SK-N-DZ (cell line): ENCODE measurements around the gene RIOK2.
"Not testable (repeated sequence)": the region's sequence is repeated elsewhere in the genome, so short reads cannot be mapped to it uniquely, and the experiment has no call there.

Source experiments
- DNase-seq: peaks from one replicate; pipeline ENCODE4 v3.0.0-alpha.2; 2015; ENCODE audit warnings: low spot score

The RIOK2 gene

GRCh38 chr5:97171703-97172102 lies 11.3 kb downstream of the RIOK2 start:
- DNase-seq = no peak

GRCh38 chr5:97167435-97167834 lies 15.6 kb downstream of the RIOK2 start:
- no peak for DNase-seq

GRCh38 chr5:97165726-97166125 lies 17.3 kb downstream of the RIOK2 start:
- no peak for DNase-seq

GRCh38 chr5:97164846-97165245 lies 18.2 kb downstream of the RIOK2 start:
- DNase-seq = no peak

- DNase-seq = no peak
Measured at GRCh38 chr5:97163790-97164285, 19.2 kb downstream of the RIOK2 start.

- DNase-seq = no peak
Measured at GRCh38 chr5:97163360-97163764, 19.7 kb downstream of the RIOK2 start.

GRCh38 chr5:97162045-97162444 lies 21.0 kb downstream of the RIOK2 start:
- DNase-seq = peak; percentile 82

- no peak for DNase-seq
Measured at GRCh38 chr5:97157689-97158088, 25.4 kb downstream of the RIOK2 start.

- no peak for DNase-seq
Measured at GRCh38 chr5:97151370-97151769, 31.7 kb downstream of the RIOK2 start.

GRCh38 chr5:97150401-97150800 lies 32.6 kb downstream of the RIOK2 start:
- no peak for DNase-seq

- DNase-seq = no peak
Measured at GRCh38 chr5:97149709-97150108, 33.3 kb downstream of the RIOK2 start.

- DNase-seq = no peak
Measured at GRCh38 chr5:97148288-97148687, 34.8 kb downstream of the RIOK2 start.

- DNase-seq = no peak
Measured at GRCh38 chr5:97143704-97144103, 39.3 kb downstream of the RIOK2 start.

- DNase-seq = peak; percentile 92
Measured at GRCh38 chr5:97142521-97143254, 40.4 kb downstream of the RIOK2 start, which contains the start of gene LIX1. Gene LIX1 (minus strand): TSS chr5:97142611. CDS start chr5:97142576, 35 bp downstream.

- no peak for DNase-seq
Measured at GRCh38 chr5:97141539-97141938, 41.5 kb downstream of the RIOK2 start.

GRCh38 chr5:97141031-97141430 lies 42.0 kb downstream of the RIOK2 start:
- DNase-seq = no peak

- not testable (repeated sequence) for DNase-seq
Measured at GRCh38 chr5:97140250-97140649, 42.8 kb downstream of the RIOK2 start.

- DNase-seq = no peak
Measured at GRCh38 chr5:97136475-97136874, 46.6 kb downstream of the RIOK2 start.

- DNase-seq = no peak
Measured at GRCh38 chr5:97135868-97136267, 47.2 kb downstream of the RIOK2 start.

- DNase-seq = no peak
Measured at GRCh38 chr5:97134634-97135033, 48.4 kb downstream of the RIOK2 start.

- DNase-seq = no peak
Measured at GRCh38 chr5:97133101-97133500, 49.9 kb downstream of the RIOK2 start.

- peak; percentile 60 for DNase-seq
Measured at GRCh38 chr5:97131921-97132320, 51.1 kb downstream of the RIOK2 start.

GRCh38 chr5:97131139-97131710 lies 51.8 kb downstream of the RIOK2 start:
- no peak for DNase-seq
